ENCODE data around the gene NPFFR2. TPM values are rescaled to one million over a fixed set of nuclear protein-coding genes. Genes with fewer than 3 reads are reported as not detected.

Gene NPFFR2
- polyA plus RNA-seq, 1 experiment = not detected

GRCh38 chr4:72011906-72012305, 19.9 kb upstream of the NPFFR2 start:
- no peaks in the 10 kb centered on the region for H3K9me3 ChIP-seq (ENCODE audit: control insufficient read depth, insufficient read depth, low read length)
- POLR2A ChIA-PET = no interaction called here
- TF ChIP-seq CTCF (IDR thresholded peaks at IDR 0.05; ENCODE audit: low read depth, low read length) = no peak
- DNase-seq (ENCODE audit: low read depth, low spot score) = no peak
- no peaks in the 10 kb centered on the region for H3K27me3 ChIP-seq (ENCODE audit: control insufficient read depth, insufficient read depth, low read length)
- H3K27ac ChIP-seq (ENCODE audit: low read depth, low read length) = no peak overlapping the region
- H3K4me3 ChIP-seq (ENCODE audit: low read depth, low read length) = no peak overlapping the region
- CTCF ChIA-PET = interaction anchor here (0.6 kb wide), 1 partner anchor 381 kb away, joined by 5 read pairs; no protein-coding TSS in a partner anchor

GRCh38 chr4:72016011-72016410, 15.8 kb upstream of the NPFFR2 start:
- CTCF ChIA-PET = interaction anchor here (0.7 kb wide), 1 partner anchor 741 kb away, joined by 3 read pairs; no protein-coding TSS in a partner anchor
- no peak for DNase-seq (ENCODE audit: low read depth, low spot score)
- Histone ChIP-seq H3K27ac (ENCODE audit: low read depth, low read length) (no peak overlapping the region), H3K9me3 (ENCODE audit: control insufficient read depth, insufficient read depth, low read length) (no peaks in the 10 kb centered on the region), H3K4me3 (ENCODE audit: low read depth, low read length) (no peak overlapping the region), H3K27me3 (ENCODE audit: control insufficient read depth, insufficient read depth, low read length) (no peaks in the 10 kb centered on the region)
- TF ChIP-seq CTCF (IDR thresholded peaks at IDR 0.05; ENCODE audit: low read depth, low read length) = no peak
- POLR2A ChIA-PET = no interaction called here

GRCh38 chr4:72019688-72020087, 12.1 kb upstream of the NPFFR2 start:
- H3K9me3 ChIP-seq (ENCODE audit: control insufficient read depth, insufficient read depth, low read length) = no peaks in the 10 kb centered on the region
- ChIA-PET CTCF (interaction anchor here (0.7 kb wide), 1 partner anchor 150 kb away, joined by 3 read pairs; no protein-coding TSS in a partner anchor), POLR2A (no interaction called here)
- no peak overlapping the region for H3K4me3 ChIP-seq (ENCODE audit: low read depth, low read length)
- no peaks in the 10 kb centered on the region for H3K27me3 ChIP-seq (ENCODE audit: control insufficient read depth, insufficient read depth, low read length)
- H3K27ac ChIP-seq (ENCODE audit: low read depth, low read length) = no peak overlapping the region
- no peak for DNase-seq (ENCODE audit: low read depth, low spot score)
- TF ChIP-seq CTCF (IDR thresholded peaks at IDR 0.05; ENCODE audit: low read depth, low read length) = no peak

GRCh38 chr4:72022553-72022952, 9.2 kb upstream of the NPFFR2 start:
- Histone ChIP-seq H3K4me3 (ENCODE audit: low read depth, low read length) (no peak overlapping the region), H3K27me3 (ENCODE audit: control insufficient read depth, insufficient read depth, low read length) (no peaks in the 10 kb centered on the region), H3K27ac (ENCODE audit: low read depth, low read length) (no peak overlapping the region), H3K9me3 (ENCODE audit: control insufficient read depth, insufficient read depth, low read length) (no peaks in the 10 kb centered on the region)
- no peak for DNase-seq (ENCODE audit: low read depth, low spot score)
- ChIA-PET CTCF (no interaction called here), POLR2A (no interaction called here)
- TF ChIP-seq CTCF (IDR thresholded peaks at IDR 0.05; ENCODE audit: low read depth, low read length) = no peak

GRCh38 chr4:72055566-72055965, 23.8 kb downstream of the NPFFR2 start:
- no peak for DNase-seq (ENCODE audit: low read depth, low spot score)
- no peak overlapping the region for H3K27ac ChIP-seq (ENCODE audit: low read depth, low read length)
- POLR2A ChIA-PET = no interaction called here

More at GRCh38 chr4:72055566-72055965, 23.8 kb downstream of the NPFFR2 start:
- CTCF ChIA-PET = no interaction called here
- Histone ChIP-seq H3K4me3 (ENCODE audit: low read depth, low read length) (no peak overlapping the region), H3K27me3 (ENCODE audit: control insufficient read depth, insufficient read depth, low read length) (no peaks in the 10 kb centered on the region), H3K9me3 (ENCODE audit: control insufficient read depth, insufficient read depth, low read length) (no peaks in the 10 kb centered on the region)
- no peak for TF ChIP-seq CTCF (IDR thresholded peaks at IDR 0.05; ENCODE audit: low read depth, low read length)
